SIG-M5 (cell line): ENCODE data around the gene MAGEF1.

ENCODE experiments used
- DNase-seq: peaks from one replicate; lab custom pipeline; 2025; lab: John Stamatoyannopoulos, UW

The MAGEF1 gene

GRCh38 chr3:184669578-184669977, 42.3 kb downstream of the MAGEF1 start:
- DNase-seq = no peak

GRCh38 chr3:184666442-184666841, 45.4 kb downstream of the MAGEF1 start:
- DNase-seq = no peak

- DNase-seq = no peak
These were observed 46.8 kb downstream of the MAGEF1 start for GRCh38 chr3:184665101-184665500.

GRCh38 chr3:184663756-184664155, 48.1 kb downstream of the MAGEF1 start:
- DNase-seq = no peak

GRCh38 chr3:184663356-184663755, 48.5 kb downstream of the MAGEF1 start:
- no peak for DNase-seq

GRCh38 chr3:184662187-184662586, 49.7 kb downstream of the MAGEF1 start:
- no peak for DNase-seq

- no peak for DNase-seq
These were observed 50.9 kb downstream of the MAGEF1 start for GRCh38 chr3:184660931-184661330.
